Natural killer cell (primary cell): ENCODE measurements around the gene ARHGAP24. TPM values are rescaled to one million over a fixed set of nuclear protein-coding genes. Genes with fewer than 3 reads are reported as not detected.
A peak's percentile ranks its signal among the peaks of the same experiment; 100 is the strongest.

ENCODE experiments used
- ATAC-seq, 3 donors: fragments of 150-1000 bp in 2 of 3; fragments of 200-7000 bp in 1 of 3; cut with Tn5 transposase; 1 replicate in 1 of 3; 2 replicates in 2 of 3; pipeline ENCODE4 v1.10.0; 2021; ENCODE audit warnings: mild to moderate bottlenecking in 2 of 3, moderate library complexity in 2 of 3
- DNase-seq, 2 donors: peaks; one replicate each; pipeline versions ENCODE4 v3.0.0 to v3.0.0-alpha.2; 2013 to 2021; ENCODE audit warnings: mixed read lengths in 1 of 2
- H3K27ac ChIP-seq: one replicate; pipeline ENCODE4 v1.5.1; 2013; ENCODE audit warnings: mild to moderate bottlenecking, low read length
- H3K27me3 ChIP-seq: one replicate; pipeline ENCODE4 v1.6.1; 2013; ENCODE audit warnings: low read length; ENCODE audit not compliant: control insufficient read depth, insufficient read depth
- H3K36me3 ChIP-seq: one replicate; pipeline ENCODE4 v1.6.1; 2013; ENCODE audit warnings: low read length; ENCODE audit not compliant: control insufficient read depth, insufficient read depth
- H3K4me1 ChIP-seq: one replicate; pipeline ENCODE4 v1.6.1; 2013; ENCODE audit warnings: low read length; ENCODE audit not compliant: control insufficient read depth, insufficient read depth
- H3K4me3 ChIP-seq: one replicate; pipeline ENCODE4 v1.5.1; 2013; ENCODE audit warnings: low read length
- H3K9me3 ChIP-seq: one replicate; pipeline ENCODE4 v1.6.1; 2013; ENCODE audit warnings: low read length; ENCODE audit not compliant: control insufficient read depth, insufficient read depth
- H3K27ac Mint-ChIP-seq, 2 donors: one replicate each; pipeline ENCODE4 v1.8.0; 2022; ENCODE audit warnings: mild to moderate bottlenecking in 2 of 2, mixed read lengths in 2 of 2, moderate library complexity in 1 of 2
- H3K27me3 Mint-ChIP-seq, 2 donors: one replicate each; pipeline ENCODE4 v1.8.0; 2022; ENCODE audit warnings: low read depth in 2 of 2, mixed read lengths in 2 of 2
- H3K36me3 Mint-ChIP-seq: one replicate; pipeline ENCODE4 v1.8.0; 2022; ENCODE audit warnings: mixed read lengths
- H3K4me1 Mint-ChIP-seq, 2 donors: one replicate each; pipeline ENCODE4 v1.8.0; 2022; ENCODE audit warnings: mixed read lengths in 2 of 2
- H3K4me3 Mint-ChIP-seq: one replicate; pipeline ENCODE4 v1.8.0; 2022; ENCODE audit warnings: mild to moderate bottlenecking, moderate library complexity, mixed read lengths
- H3K9me3 Mint-ChIP-seq, 2 donors: one replicate each; pipeline ENCODE4 v1.8.0; 2022; ENCODE audit warnings: mixed read lengths in 2 of 2
- CTCF ChIP-seq: fragments of 200-600 bp; IDR thresholded peaks from one replicate; pipeline ENCODE4 v1.8.0; 2022; ENCODE audit warnings: antibody characterized with exemption
- WGBS: methylation state at CpG from one replicate; pipeline ENCODE4 v1.1.7; 2013; ENCODE audit warnings: missing lambda C conversion rate; ENCODE audit not compliant: insufficient coverage; 5-methylcytosine and 5-hydroxymethylcytosine counted together
- intact Hi-C: fragments of 100-400 bp; cut with micrococcal nuclease; formaldehyde crosslinking; loops from one replicate; pipeline ENCODE4 v1.14.2; 2022
- total RNA-seq, 4 donors: library from RNA; stranded (reverse); fragments of 120-200 nt in 1 of 4; gene quantifications; one replicate each; pipeline versions ENCODE4 v1.2.3 to v1.2.4, GENCODE V29; 2013 to 2022

The ARHGAP24 gene
- total RNA-seq, 3 donors from 2014 or later (not counting 1 experiment from before 2014, with no cell fraction given): 1.7 to 3.6 (median 1.7) TPM

- 88% methylated on average over 1 of the region's 1 CpG for WGBS
- H3K4me3 ChIP-seq: no peak overlapping the region
- H3K27ac ChIP-seq: no peak overlapping the region
- no peak for DNase-seq
- intact Hi-C loops: no loop called here
- H3K36me3 ChIP-seq: no peaks in the 10 kb centered on the region
- H3K27ac Mint-ChIP-seq: no peak overlapping the region
- H3K4me3 Mint-ChIP-seq: no peak overlapping the region
- no peak for ATAC-seq
- H3K36me3 Mint-ChIP-seq: no peaks in the 10 kb centered on the region
- H3K9me3 Mint-ChIP-seq: peaks cover 7 to 17% of the 10 kb centered on the region in 2 donors
- H3K27me3 ChIP-seq: no peaks in the 10 kb centered on the region
- TF ChIP-seq CTCF: no peak
- no peaks in the 10 kb centered on the region for H3K4me1 ChIP-seq
- no peaks in the 10 kb centered on the region for H3K4me1 Mint-ChIP-seq
- H3K27me3 Mint-ChIP-seq: no peaks in the 10 kb centered on the region
- peaks cover 3% of the 10 kb centered on the region for H3K9me3 ChIP-seq
These were observed 201.1 kb downstream of the ARHGAP24 start for GRCh38 chr4:85676050-85676425.

GRCh38 chr4:85676850-85677590, 202.1 kb downstream of the ARHGAP24 start:
- Mint-ChIP-seq H3K9me3 (peaks cover 7 to 17% of the 10 kb centered on the region in 2 donors), H3K4me3 (no peak overlapping the region), H3K27ac (no peak overlapping the region), H3K4me1 (no peaks in the 10 kb centered on the region), H3K36me3 (no peaks in the 10 kb centered on the region), H3K27me3 (no peaks in the 10 kb centered on the region)
- intact Hi-C loops: no loop called here
- Histone ChIP-seq H3K4me3 (no peak overlapping the region), H3K36me3 (no peaks in the 10 kb centered on the region), H3K9me3 (peaks cover 3% of the 10 kb centered on the region), H3K27ac (no peak overlapping the region), H3K4me1 (no peaks in the 10 kb centered on the region), H3K27me3 (no peaks in the 10 kb centered on the region)
- ATAC-seq: no peak
- no peak for DNase-seq
- whole genome bisulfite sequencing: 88% methylated on average over 5 of the region's 5 CpGs
- no peak for TF ChIP-seq CTCF

- H3K4me1 Mint-ChIP-seq: no peaks in the 10 kb centered on the region
- Histone ChIP-seq H3K27me3 (no peaks in the 10 kb centered on the region), H3K36me3 (no peaks in the 10 kb centered on the region), H3K27ac (peak overlapping the region; percentile 50), H3K4me1 (no peaks in the 10 kb centered on the region), H3K4me3 (no peak overlapping the region), H3K9me3 (peaks cover 3% of the 10 kb centered on the region)
- H3K27ac Mint-ChIP-seq: no peak overlapping the region
- H3K36me3 Mint-ChIP-seq: no peaks in the 10 kb centered on the region
- WGBS: 3% methylated on average over 2 of the region's 2 CpGs
- intact Hi-C loops: no loop called here
- no peaks in the 10 kb centered on the region for H3K27me3 Mint-ChIP-seq
- H3K4me3 Mint-ChIP-seq: no peak overlapping the region
- TF ChIP-seq CTCF: no peak
- H3K9me3 Mint-ChIP-seq: peaks cover 9% of the 10 kb centered on the region in 2 donors
- no peak for DNase-seq
- no peak for ATAC-seq
These were observed 206.3 kb downstream of the ARHGAP24 start for GRCh38 chr4:85681221-85681657.

DNA sequence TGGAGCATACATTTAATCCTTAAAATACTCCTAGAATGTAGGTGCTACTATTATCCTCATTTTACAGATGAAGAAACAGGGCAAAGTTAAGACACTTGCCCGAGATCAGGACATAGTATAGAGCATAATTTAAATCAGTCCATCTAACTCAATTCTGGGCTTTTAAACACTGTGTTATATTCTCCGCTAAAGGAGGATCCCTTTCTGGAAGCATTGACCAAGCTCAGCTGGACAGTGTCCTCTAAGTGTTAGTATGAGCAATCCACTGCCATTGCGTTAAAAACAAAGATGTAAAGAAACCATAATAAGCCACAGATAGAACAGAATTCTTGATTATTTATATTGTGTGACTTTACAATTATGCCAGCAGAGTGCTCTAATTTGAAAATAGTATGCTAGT, 207.0 kb downstream of the ARHGAP24 start:
- Histone ChIP-seq H3K4me3 (no peak overlapping the region), H3K27me3 (no peaks in the 10 kb centered on the region), H3K27ac (no peak overlapping the region), H3K4me1 (no peaks in the 10 kb centered on the region), H3K36me3 (no peaks in the 10 kb centered on the region), H3K9me3 (peaks cover 3% of the 10 kb centered on the region)
- WGBS: 94% methylated on average over 3 of the region's 3 CpGs
- no peaks in the 10 kb centered on the region for H3K27me3 Mint-ChIP-seq
- no peaks in the 10 kb centered on the region for H3K4me1 Mint-ChIP-seq
- H3K9me3 Mint-ChIP-seq: peaks cover 6 to 8% of the 10 kb centered on the region in 2 donors
- no peak overlapping the region for H3K4me3 Mint-ChIP-seq
- DNase-seq (no peak), ATAC-seq (no peak)
- no peak overlapping the region for H3K27ac Mint-ChIP-seq
- intact Hi-C loops: no loop called here
- TF ChIP-seq CTCF: no peak
- no peaks in the 10 kb centered on the region for H3K36me3 Mint-ChIP-seq
